Mammary epithelial cell (primary cell): Measurements from ENCODE around the gene CTSD.

Source experiments
- CTCF ChIP-seq, 2 donors: IDR thresholded peaks in 1 of 2; conservative IDR thresholded peaks in 1 of 2; 2 replicates each; pipeline ENCODE4 v1.5.1; 2011 to 2012; ENCODE audit warnings: inconsistent platforms in 2 of 2, low read length in 2 of 2, mild to moderate bottlenecking in 2 of 2, control low read depth in 1 of 2, low read depth in 1 of 2; ENCODE audit not compliant: insufficient read depth in 1 of 2; ENCODE audit errors: extremely low read depth in 1 of 2
- EZH2 ChIP-seq: IDR thresholded peaks from 2 replicates; pipeline ENCODE4 v1.6.1; 2012; ENCODE audit warnings: low read length, inconsistent platforms, borderline replicate concordance

GRCh38 chr11:1751999-1752906 lies 11.5 kb downstream of the CTSD start:
- no peak for TF ChIP-seq CTCF (conservative IDR thresholded peaks at IDR 0.05 in 1 of 2, IDR thresholded peaks at IDR 0.05 in 1 of 2; ENCODE audit: extremely low read depth in 1 of 2, insufficient read depth in 1 of 2, low read depth in 1 of 2, low read length in 2 of 2)
- no peak for TF ChIP-seq EZH2
